SJCRH30 (cell line): Measurements from ENCODE around the gene AGAP9. TPM values are rescaled to one million over a fixed set of nuclear protein-coding genes. Genes with fewer than 3 reads are reported as not detected.
"Not testable (repeated sequence)": the region's sequence is repeated elsewhere in the genome, so short reads cannot be mapped to it uniquely, and the experiment has no call there.

Source experiments
- DNase-seq, 2 experiments: peaks; one replicate each; pipeline ENCODE4 v3.0.0-alpha.2; 2015 to 2020
- H3K27ac ChIP-seq: fragments of 250-450 bp; sonication (Bioruptor Pico); 2 replicates; pipeline ENCODE4 v1.5.1; 2020; ENCODE audit warnings: mild to moderate bottlenecking, moderate library complexity
- H3K27me3 ChIP-seq: fragments of 250-450 bp; sonication (Bioruptor Pico); 2 replicates; pipeline ENCODE4 v1.5.1; 2020; ENCODE audit warnings: mild to moderate bottlenecking, moderate library complexity
- H3K36me3 ChIP-seq: fragments of 250-450 bp; sonication (Bioruptor Pico); 2 replicates; pipeline ENCODE4 v1.5.1; 2020; ENCODE audit warnings: mild to moderate bottlenecking, moderate library complexity
- H3K4me1 ChIP-seq: fragments of 250-450 bp; sonication (Bioruptor Pico); 2 replicates; pipeline ENCODE4 v1.5.1; 2020; ENCODE audit warnings: mild to moderate bottlenecking, moderate library complexity
- H3K4me3 ChIP-seq: fragments of 250-450 bp; sonication (Bioruptor Pico); 2 replicates; pipeline ENCODE4 v1.5.1; 2020; ENCODE audit warnings: mild to moderate bottlenecking, moderate library complexity
- H3K9me3 ChIP-seq: fragments of 250-450 bp; sonication (Bioruptor Pico); replicated peaks from 2 replicates; pipeline ENCODE4 v1.5.1; 2020; ENCODE audit warnings: mild to moderate bottlenecking, moderate library complexity
- total RNA-seq: library from RNA; depleted of rRNA; stranded (reverse); fragments of >200 nt; shearing (Covaris generic); gene quantifications from 2 replicates; pipeline ENCODE4 v1.2.3, GENCODE V29; 2014; rRNA removed

AGAP9 gene
- total RNA-seq: 2.3 and 2.4 TPM in 2 replicates

GRCh38 chr10:47523475-47523874 lies at the start of gene AGAP9:
Gene AGAP9, minus strand, starts transcription at chr10:47523638. Its CDS starts 112 bp downstream, at chr10:47523526.
- H3K27me3 ChIP-seq, H3K9me3 ChIP-seq, H3K4me3 ChIP-seq, DNase-seq, H3K27ac ChIP-seq, H3K4me1 ChIP-seq, H3K36me3 ChIP-seq: not testable (repeated sequence)

- H3K4me1 ChIP-seq, H3K27ac ChIP-seq, H3K9me3 ChIP-seq, DNase-seq, H3K27me3 ChIP-seq, H3K36me3 ChIP-seq, H3K4me3 ChIP-seq: not testable (repeated sequence)
Observed at GRCh38 chr10:47571138-47571912, 47.9 kb upstream of the AGAP9 start.

GRCh38 chr10:47566757-47567156 lies 43.3 kb upstream of the AGAP9 start:
- H3K27me3 ChIP-seq, H3K4me3 ChIP-seq, H3K9me3 ChIP-seq, DNase-seq, H3K27ac ChIP-seq, H3K36me3 ChIP-seq, H3K4me1 ChIP-seq: not testable (repeated sequence)

GRCh38 chr10:47566108-47566699 lies 42.8 kb upstream of the AGAP9 start:
- not testable (repeated sequence) for H3K4me1 ChIP-seq, H3K9me3 ChIP-seq, H3K27me3 ChIP-seq, H3K4me3 ChIP-seq, DNase-seq, H3K27ac ChIP-seq, H3K36me3 ChIP-seq

GRCh38 chr10:47565517-47565920 lies 42.1 kb upstream of the AGAP9 start:
- H3K27ac ChIP-seq, H3K9me3 ChIP-seq, H3K4me1 ChIP-seq, H3K27me3 ChIP-seq, H3K4me3 ChIP-seq, H3K36me3 ChIP-seq, DNase-seq: not testable (repeated sequence)

GRCh38 chr10:47564953-47565352 lies 41.5 kb upstream of the AGAP9 start:
- H3K9me3 ChIP-seq, H3K27ac ChIP-seq, DNase-seq, H3K36me3 ChIP-seq, H3K4me1 ChIP-seq, H3K4me3 ChIP-seq, H3K27me3 ChIP-seq: not testable (repeated sequence)

- not testable (repeated sequence) for H3K4me1 ChIP-seq, DNase-seq, H3K27me3 ChIP-seq, H3K9me3 ChIP-seq, H3K27ac ChIP-seq, H3K36me3 ChIP-seq, H3K4me3 ChIP-seq
Observed at GRCh38 chr10:47564318-47564717, 40.9 kb upstream of the AGAP9 start.

- not testable (repeated sequence) for DNase-seq, H3K27me3 ChIP-seq
Observed at GRCh38 chr10:47560452-47560851, 37.0 kb upstream of the AGAP9 start.

GRCh38 chr10:47559718-47560308 lies 36.4 kb upstream of the AGAP9 start:
- not testable (repeated sequence) for H3K27me3 ChIP-seq, H3K9me3 ChIP-seq, H3K4me1 ChIP-seq, DNase-seq, H3K36me3 ChIP-seq, H3K4me3 ChIP-seq, H3K27ac ChIP-seq

More at GRCh38 chr10:47560452-47560851, 37.0 kb upstream of the AGAP9 start:
- H3K4me3 ChIP-seq, H3K27ac ChIP-seq, H3K36me3 ChIP-seq, H3K9me3 ChIP-seq, H3K4me1 ChIP-seq: not testable (repeated sequence)

- not testable (repeated sequence) for H3K36me3 ChIP-seq, DNase-seq, H3K27ac ChIP-seq, H3K4me3 ChIP-seq, H3K9me3 ChIP-seq, H3K27me3 ChIP-seq, H3K4me1 ChIP-seq
Observed at GRCh38 chr10:47558109-47558508, 34.7 kb upstream of the AGAP9 start.

- H3K4me1 ChIP-seq, H3K27ac ChIP-seq, H3K27me3 ChIP-seq, DNase-seq, H3K36me3 ChIP-seq, H3K4me3 ChIP-seq, H3K9me3 ChIP-seq: not testable (repeated sequence)
Observed at GRCh38 chr10:47557616-47558015, 34.2 kb upstream of the AGAP9 start.

GRCh38 chr10:47555334-47555733 lies 31.9 kb upstream of the AGAP9 start:
- not testable (repeated sequence) for H3K9me3 ChIP-seq, DNase-seq, H3K4me1 ChIP-seq, H3K27me3 ChIP-seq, H3K36me3 ChIP-seq, H3K4me3 ChIP-seq, H3K27ac ChIP-seq

- not testable (repeated sequence) for DNase-seq, H3K4me3 ChIP-seq
Observed at GRCh38 chr10:47554552-47554951, 31.1 kb upstream of the AGAP9 start.

GRCh38 chr10:47553860-47554247 lies 30.4 kb upstream of the AGAP9 start:
- not testable (repeated sequence) for H3K4me1 ChIP-seq, H3K27me3 ChIP-seq, H3K36me3 ChIP-seq, H3K27ac ChIP-seq, H3K9me3 ChIP-seq
- peak in 1 of 2 experiments; percentile 5 for DNase-seq
- H3K4me3 ChIP-seq: 0 out of 2 replicates have a peak overlapping the region, but pooled peaks have one; percentile 27

More at GRCh38 chr10:47554552-47554951, 31.1 kb upstream of the AGAP9 start:
- H3K36me3 ChIP-seq, H3K27me3 ChIP-seq, H3K4me1 ChIP-seq, H3K9me3 ChIP-seq, H3K27ac ChIP-seq: not testable (repeated sequence)

GRCh38 chr10:47553214-47553859 lies 29.9 kb upstream of the AGAP9 start:
- not testable (repeated sequence) for H3K27me3 ChIP-seq
- peak; percentile 78 to 79 for DNase-seq

More at GRCh38 chr10:47553214-47553859, 29.9 kb upstream of the AGAP9 start:
- Histone ChIP-seq H3K4me3 (peak overlapping the region; percentile 77), H3K27ac (peak overlapping the region; percentile 64; the same call in 1 of the 2 replicates)
- H3K36me3 ChIP-seq, H3K4me1 ChIP-seq, H3K9me3 ChIP-seq: not testable (repeated sequence)
